DMS53 treated with DMSO at 0.1 percent for 48 hours (cell line): Measurements from ENCODE around the gene SLC44A1.
A peak's percentile ranks its signal among the peaks of the same experiment; 100 is the strongest.

Experiments used
- DNase-seq: peaks from one replicate; lab custom pipeline; 2025; ENCODE audit not compliant: unreplicated experiment; lab: John Stamatoyannopoulos, UW

SLC44A1 gene

GRCh38 chr9:105376893-105377292, 132.4 kb downstream of the SLC44A1 start:
- DNase-seq = peak; percentile 3

- no peak for DNase-seq
Observed at GRCh38 chr9:105385381-105385985, 141.0 kb downstream of the SLC44A1 start.

GRCh38 chr9:105389796-105390195, 145.3 kb downstream of the SLC44A1 start:
- no peak for DNase-seq

- DNase-seq = no peak
Observed at GRCh38 chr9:105390871-105391270, 146.4 kb downstream of the SLC44A1 start.

- no peak for DNase-seq
Observed at GRCh38 chr9:105391288-105391687, 146.8 kb downstream of the SLC44A1 start.

- DNase-seq = no peak
Observed at GRCh38 chr9:105392531-105392930, 148.1 kb downstream of the SLC44A1 start.

GRCh38 chr9:105393576-105394344, 149.3 kb downstream of the SLC44A1 start:
- no peak for DNase-seq

GRCh38 chr9:105396441-105396840, 152.0 kb downstream of the SLC44A1 start:
- no peak for DNase-seq

- DNase-seq = no peak
Observed at GRCh38 chr9:105396901-105397300, 152.4 kb downstream of the SLC44A1 start.

GRCh38 chr9:105399117-105399516, 154.7 kb downstream of the SLC44A1 start:
- no peak for DNase-seq

GRCh38 chr9:105401651-105402050, 157.2 kb downstream of the SLC44A1 start:
- no peak for DNase-seq

- no peak for DNase-seq
Observed at GRCh38 chr9:105403552-105404248, 159.2 kb downstream of the SLC44A1 start.

- DNase-seq = no peak
Observed at GRCh38 chr9:105405514-105406131, 161.2 kb downstream of the SLC44A1 start.

- DNase-seq = no peak
Observed at GRCh38 chr9:105406369-105406768, 161.9 kb downstream of the SLC44A1 start.

GRCh38 chr9:105413525-105413924, 169.1 kb downstream of the SLC44A1 start:
- peak; percentile 9 for DNase-seq

- DNase-seq = peak; percentile 3
Observed at GRCh38 chr9:105414947-105415661, 170.7 kb downstream of the SLC44A1 start.

- no peak for DNase-seq
Observed at GRCh38 chr9:105415662-105415980, 171.2 kb downstream of the SLC44A1 start.

- no peak for DNase-seq
Observed at GRCh38 chr9:105416840-105417239, 172.4 kb downstream of the SLC44A1 start.

- DNase-seq = no peak
Observed at GRCh38 chr9:105418588-105419500, 174.4 kb downstream of the SLC44A1 start.
